ENCODE measurements around the gene NMT1.

GRCh38 chr17:45102856-45103255, 41.7 kb downstream of the NMT1 start:
- TF ChIP-seq, protein P1, sequence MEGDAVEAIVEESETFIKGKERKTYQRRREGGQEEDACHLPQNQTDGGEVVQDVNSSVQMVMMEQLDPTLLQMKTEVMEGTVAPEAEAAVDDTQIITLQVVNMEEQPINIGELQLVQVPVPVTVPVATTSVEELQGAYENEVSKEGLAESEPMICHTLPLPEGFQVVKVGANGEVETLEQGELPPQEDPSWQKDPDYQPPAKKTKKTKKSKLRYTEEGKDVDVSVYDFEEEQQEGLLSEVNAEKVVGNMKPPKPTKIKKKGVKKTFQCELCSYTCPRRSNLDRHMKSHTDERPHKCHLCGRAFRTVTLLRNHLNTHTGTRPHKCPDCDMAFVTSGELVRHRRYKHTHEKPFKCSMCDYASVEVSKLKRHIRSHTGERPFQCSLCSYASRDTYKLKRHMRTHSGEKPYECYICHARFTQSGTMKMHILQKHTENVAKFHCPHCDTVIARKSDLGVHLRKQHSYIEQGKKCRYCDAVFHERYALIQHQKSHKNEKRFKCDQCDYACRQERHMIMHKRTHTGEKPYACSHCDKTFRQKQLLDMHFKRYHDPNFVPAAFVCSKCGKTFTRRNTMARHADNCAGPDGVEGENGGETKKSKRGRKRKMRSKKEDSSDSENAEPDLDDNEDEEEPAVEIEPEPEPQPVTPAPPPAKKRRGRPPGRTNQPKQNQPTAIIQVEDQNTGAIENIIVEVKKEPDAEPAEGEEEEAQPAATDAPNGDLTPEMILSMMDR (IDR thresholded peaks at IDR 0.05; ENCODE audit: borderline replicate concordance, extremely low read depth, low read length, poor library complexity, severe bottlenecking): no peak
- TF ChIP-seq EZH2 (IDR thresholded peaks at IDR 0.05; ENCODE audit: borderline replicate concordance, low read depth, low read length, severe bottlenecking): no peak
